A549 (cell line): ENCODE results near the gene GIMAP5.

ENCODE experiments used
- CHD2 ChIP-seq: fragments of 150-350 bp; IDR thresholded peaks from 2 replicates; pipeline ENCODE4 v1.6.1; 2014; ENCODE audit warnings: low read length; ENCODE audit not compliant: partially characterized antibody
- EHMT2 ChIP-seq: fragments of 200-600 bp; sonication (generic); IDR thresholded peaks from 2 replicates; pipeline ENCODE4 v1.6.1; 2016; ENCODE audit warnings: antibody characterized with exemption, low read depth, mild to moderate bottlenecking, moderate library complexity
- JUNB ChIP-seq: fragments of >200 bp; sonication (Bioruptor Twin); formaldehyde crosslinking; IDR thresholded peaks from 2 replicates; pipeline ENCODE4 v1.6.1; 2016
- TF ChIP-seq, protein P1 (sequence below): fragments of 200-600 bp; sonication (generic); IDR thresholded peaks from 2 replicates; pipeline ENCODE4 v1.6.1; 2016; ENCODE audit warnings: antibody characterized with exemption, mild to moderate bottlenecking, moderate library complexity
- TF ChIP-seq, protein P2 (sequence below): fragments of >200 bp; sonication (Bioruptor Twin); formaldehyde crosslinking; IDR thresholded peaks from 3 replicates; pipeline ENCODE4 v1.6.1; 2016
- TF ChIP-seq, protein P3 (sequence below): fragments of >200 bp; sonication (Bioruptor Twin); formaldehyde crosslinking; IDR thresholded peaks from 3 replicates; pipeline ENCODE4 v1.5.1; 2016

DNA sequence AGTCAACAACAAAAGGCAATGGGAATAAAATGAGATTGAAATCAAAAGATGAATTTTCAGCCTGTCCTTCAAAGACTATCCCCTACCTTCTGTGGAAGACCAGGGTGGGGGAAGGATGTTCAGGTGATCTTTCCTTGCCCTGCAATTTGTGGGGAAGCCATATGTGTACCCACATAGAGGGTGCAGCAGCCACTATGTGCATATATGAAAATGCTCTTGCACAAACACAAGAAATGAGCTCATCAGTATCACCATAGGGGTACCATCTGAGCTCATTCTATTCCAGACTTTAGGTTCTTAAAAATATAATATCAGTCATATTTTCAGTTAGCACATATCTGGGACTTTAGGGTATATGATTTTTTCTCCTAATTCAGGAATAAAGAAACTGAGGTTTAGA is 17.7 kb downstream of the GIMAP5 start:
- TF ChIP-seq, protein P1, sequence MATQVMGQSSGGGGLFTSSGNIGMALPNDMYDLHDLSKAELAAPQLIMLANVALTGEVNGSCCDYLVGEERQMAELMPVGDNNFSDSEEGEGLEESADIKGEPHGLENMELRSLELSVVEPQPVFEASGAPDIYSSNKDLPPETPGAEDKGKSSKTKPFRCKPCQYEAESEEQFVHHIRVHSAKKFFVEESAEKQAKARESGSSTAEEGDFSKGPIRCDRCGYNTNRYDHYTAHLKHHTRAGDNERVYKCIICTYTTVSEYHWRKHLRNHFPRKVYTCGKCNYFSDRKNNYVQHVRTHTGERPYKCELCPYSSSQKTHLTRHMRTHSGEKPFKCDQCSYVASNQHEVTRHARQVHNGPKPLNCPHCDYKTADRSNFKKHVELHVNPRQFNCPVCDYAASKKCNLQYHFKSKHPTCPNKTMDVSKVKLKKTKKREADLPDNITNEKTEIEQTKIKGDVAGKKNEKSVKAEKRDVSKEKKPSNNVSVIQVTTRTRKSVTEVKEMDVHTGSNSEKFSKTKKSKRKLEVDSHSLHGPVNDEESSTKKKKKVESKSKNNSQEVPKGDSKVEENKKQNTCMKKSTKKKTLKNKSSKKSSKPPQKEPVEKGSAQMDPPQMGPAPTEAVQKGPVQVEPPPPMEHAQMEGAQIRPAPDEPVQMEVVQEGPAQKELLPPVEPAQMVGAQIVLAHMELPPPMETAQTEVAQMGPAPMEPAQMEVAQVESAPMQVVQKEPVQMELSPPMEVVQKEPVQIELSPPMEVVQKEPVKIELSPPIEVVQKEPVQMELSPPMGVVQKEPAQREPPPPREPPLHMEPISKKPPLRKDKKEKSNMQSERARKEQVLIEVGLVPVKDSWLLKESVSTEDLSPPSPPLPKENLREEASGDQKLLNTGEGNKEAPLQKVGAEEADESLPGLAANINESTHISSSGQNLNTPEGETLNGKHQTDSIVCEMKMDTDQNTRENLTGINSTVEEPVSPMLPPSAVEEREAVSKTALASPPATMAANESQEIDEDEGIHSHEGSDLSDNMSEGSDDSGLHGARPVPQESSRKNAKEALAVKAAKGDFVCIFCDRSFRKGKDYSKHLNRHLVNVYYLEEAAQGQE, result no peak
- TF ChIP-seq EHMT2, result no peak
- TF ChIP-seq JUNB, result no peak
- TF ChIP-seq, protein P2, sequence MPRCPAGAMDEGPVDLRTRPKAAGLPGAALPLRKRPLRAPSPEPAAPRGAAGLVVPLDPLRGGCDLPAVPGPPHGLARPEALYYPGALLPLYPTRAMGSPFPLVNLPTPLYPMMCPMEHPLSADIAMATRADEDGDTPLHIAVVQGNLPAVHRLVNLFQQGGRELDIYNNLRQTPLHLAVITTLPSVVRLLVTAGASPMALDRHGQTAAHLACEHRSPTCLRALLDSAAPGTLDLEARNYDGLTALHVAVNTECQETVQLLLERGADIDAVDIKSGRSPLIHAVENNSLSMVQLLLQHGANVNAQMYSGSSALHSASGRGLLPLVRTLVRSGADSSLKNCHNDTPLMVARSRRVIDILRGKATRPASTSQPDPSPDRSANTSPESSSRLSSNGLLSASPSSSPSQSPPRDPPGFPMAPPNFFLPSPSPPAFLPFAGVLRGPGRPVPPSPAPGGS, result no peak
- TF ChIP-seq, protein P3, sequence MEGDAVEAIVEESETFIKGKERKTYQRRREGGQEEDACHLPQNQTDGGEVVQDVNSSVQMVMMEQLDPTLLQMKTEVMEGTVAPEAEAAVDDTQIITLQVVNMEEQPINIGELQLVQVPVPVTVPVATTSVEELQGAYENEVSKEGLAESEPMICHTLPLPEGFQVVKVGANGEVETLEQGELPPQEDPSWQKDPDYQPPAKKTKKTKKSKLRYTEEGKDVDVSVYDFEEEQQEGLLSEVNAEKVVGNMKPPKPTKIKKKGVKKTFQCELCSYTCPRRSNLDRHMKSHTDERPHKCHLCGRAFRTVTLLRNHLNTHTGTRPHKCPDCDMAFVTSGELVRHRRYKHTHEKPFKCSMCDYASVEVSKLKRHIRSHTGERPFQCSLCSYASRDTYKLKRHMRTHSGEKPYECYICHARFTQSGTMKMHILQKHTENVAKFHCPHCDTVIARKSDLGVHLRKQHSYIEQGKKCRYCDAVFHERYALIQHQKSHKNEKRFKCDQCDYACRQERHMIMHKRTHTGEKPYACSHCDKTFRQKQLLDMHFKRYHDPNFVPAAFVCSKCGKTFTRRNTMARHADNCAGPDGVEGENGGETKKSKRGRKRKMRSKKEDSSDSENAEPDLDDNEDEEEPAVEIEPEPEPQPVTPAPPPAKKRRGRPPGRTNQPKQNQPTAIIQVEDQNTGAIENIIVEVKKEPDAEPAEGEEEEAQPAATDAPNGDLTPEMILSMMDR, result no peak
- no peak for TF ChIP-seq CHD2
